Esophagus squamous epithelium (tissue), 4 donors: Measurements from ENCODE around the gene RCC1.
"Not testable (repeated sequence)": the region's sequence is repeated elsewhere in the genome, so short reads cannot be mapped to it uniquely, and the experiment has no call there.

ENCODE experiments used
- CTCF ChIP-seq, 6 experiments: fragments of 450-650 bp in 4 of 6; fragments of 200-600 bp in 2 of 6; sonication (generic) in 2 of 6; IDR thresholded peaks; one replicate each; pipeline ENCODE4 v1.5.1; 2016 to 2019; ENCODE audit warnings: antibody characterized with exemption in 6 of 6, mild to moderate bottlenecking in 4 of 6, moderate library complexity in 4 of 6
- POLR2A ChIP-seq, 4 donors: fragments of 450-650 bp; IDR thresholded peaks; one replicate each; pipeline ENCODE4 v1.6.1; 2017; ENCODE audit warnings: antibody characterized with exemption in 4 of 4, mild to moderate bottlenecking in 4 of 4, moderate library complexity in 3 of 4

- not testable (repeated sequence) for TF ChIP-seq POLR2A, CTCF (IDR thresholded peaks at IDR 0.05)
These were observed 15.0 kb downstream of the RCC1 start for GRCh38 chr1:28520796-28521195.
